SK-N-SH (cell line): ENCODE results near the gene MED7.

Experiments used
- JUND ChIP-seq: IDR thresholded peaks from 2 replicates; pipeline ENCODE4 v1.4.0; 2012
- NFIC ChIP-seq: IDR thresholded peaks from 2 replicates; pipeline ENCODE4 v1.4.0; 2012; ENCODE audit warnings: borderline replicate concordance
- RAD21 ChIP-seq: IDR thresholded peaks from 2 replicates; pipeline ENCODE4 v1.6.1; 2012; ENCODE audit warnings: mild to moderate bottlenecking, low read length
- RXRA ChIP-seq: IDR thresholded peaks from 2 replicates; pipeline ENCODE4 v1.4.0; 2012; ENCODE audit warnings: low read depth, mild to moderate bottlenecking, borderline replicate concordance
- TCF12 ChIP-seq: IDR thresholded peaks from 2 replicates; pipeline ENCODE4 v1.4.0; 2012
- TF ChIP-seq, protein P1 (sequence below): fragments of 200-600 bp; sonication (generic); IDR thresholded peaks from 2 replicates; pipeline ENCODE4 v1.6.1; 2017; ENCODE audit warnings: antibody characterized with exemption, mild to moderate bottlenecking, moderate library complexity
- TF ChIP-seq, protein P2 (sequence below): IDR thresholded peaks from 2 replicates; pipeline ENCODE4 v1.6.1; 2012; ENCODE audit warnings: mild to moderate bottlenecking, low read depth, low read length, moderate library complexity
- TF ChIP-seq, protein P3 (sequence below): IDR thresholded peaks from 2 replicates; pipeline ENCODE4 v1.4.0; 2012; ENCODE audit warnings: low read depth

DNA sequence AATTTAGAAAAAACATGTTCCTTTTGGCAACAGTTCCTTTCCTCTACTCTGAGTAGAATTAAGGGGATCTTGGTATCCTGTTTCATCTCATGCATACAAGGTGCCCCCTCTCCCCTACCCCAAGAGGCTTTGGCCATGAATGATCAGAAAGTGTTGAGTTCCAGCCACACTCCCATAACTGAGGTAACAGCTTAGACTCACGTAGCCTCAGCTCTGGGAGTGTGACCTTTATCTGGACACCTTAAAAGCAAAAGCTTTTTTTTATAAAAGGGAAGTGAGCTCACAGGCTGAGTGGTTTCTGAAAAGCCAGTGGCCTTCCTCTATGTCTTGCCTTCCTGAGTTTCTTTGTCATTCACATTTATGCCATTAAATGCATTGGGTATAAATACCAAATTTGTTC is 32.9 kb downstream of the MED7 start:
- TF ChIP-seq, protein P1, sequence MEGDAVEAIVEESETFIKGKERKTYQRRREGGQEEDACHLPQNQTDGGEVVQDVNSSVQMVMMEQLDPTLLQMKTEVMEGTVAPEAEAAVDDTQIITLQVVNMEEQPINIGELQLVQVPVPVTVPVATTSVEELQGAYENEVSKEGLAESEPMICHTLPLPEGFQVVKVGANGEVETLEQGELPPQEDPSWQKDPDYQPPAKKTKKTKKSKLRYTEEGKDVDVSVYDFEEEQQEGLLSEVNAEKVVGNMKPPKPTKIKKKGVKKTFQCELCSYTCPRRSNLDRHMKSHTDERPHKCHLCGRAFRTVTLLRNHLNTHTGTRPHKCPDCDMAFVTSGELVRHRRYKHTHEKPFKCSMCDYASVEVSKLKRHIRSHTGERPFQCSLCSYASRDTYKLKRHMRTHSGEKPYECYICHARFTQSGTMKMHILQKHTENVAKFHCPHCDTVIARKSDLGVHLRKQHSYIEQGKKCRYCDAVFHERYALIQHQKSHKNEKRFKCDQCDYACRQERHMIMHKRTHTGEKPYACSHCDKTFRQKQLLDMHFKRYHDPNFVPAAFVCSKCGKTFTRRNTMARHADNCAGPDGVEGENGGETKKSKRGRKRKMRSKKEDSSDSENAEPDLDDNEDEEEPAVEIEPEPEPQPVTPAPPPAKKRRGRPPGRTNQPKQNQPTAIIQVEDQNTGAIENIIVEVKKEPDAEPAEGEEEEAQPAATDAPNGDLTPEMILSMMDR = no peak
- TF ChIP-seq RAD21 (no peak), TCF12 (no peak), JUND (no peak), NFIC (no peak), RXRA (no peak)
- TF ChIP-seq, protein P2, sequence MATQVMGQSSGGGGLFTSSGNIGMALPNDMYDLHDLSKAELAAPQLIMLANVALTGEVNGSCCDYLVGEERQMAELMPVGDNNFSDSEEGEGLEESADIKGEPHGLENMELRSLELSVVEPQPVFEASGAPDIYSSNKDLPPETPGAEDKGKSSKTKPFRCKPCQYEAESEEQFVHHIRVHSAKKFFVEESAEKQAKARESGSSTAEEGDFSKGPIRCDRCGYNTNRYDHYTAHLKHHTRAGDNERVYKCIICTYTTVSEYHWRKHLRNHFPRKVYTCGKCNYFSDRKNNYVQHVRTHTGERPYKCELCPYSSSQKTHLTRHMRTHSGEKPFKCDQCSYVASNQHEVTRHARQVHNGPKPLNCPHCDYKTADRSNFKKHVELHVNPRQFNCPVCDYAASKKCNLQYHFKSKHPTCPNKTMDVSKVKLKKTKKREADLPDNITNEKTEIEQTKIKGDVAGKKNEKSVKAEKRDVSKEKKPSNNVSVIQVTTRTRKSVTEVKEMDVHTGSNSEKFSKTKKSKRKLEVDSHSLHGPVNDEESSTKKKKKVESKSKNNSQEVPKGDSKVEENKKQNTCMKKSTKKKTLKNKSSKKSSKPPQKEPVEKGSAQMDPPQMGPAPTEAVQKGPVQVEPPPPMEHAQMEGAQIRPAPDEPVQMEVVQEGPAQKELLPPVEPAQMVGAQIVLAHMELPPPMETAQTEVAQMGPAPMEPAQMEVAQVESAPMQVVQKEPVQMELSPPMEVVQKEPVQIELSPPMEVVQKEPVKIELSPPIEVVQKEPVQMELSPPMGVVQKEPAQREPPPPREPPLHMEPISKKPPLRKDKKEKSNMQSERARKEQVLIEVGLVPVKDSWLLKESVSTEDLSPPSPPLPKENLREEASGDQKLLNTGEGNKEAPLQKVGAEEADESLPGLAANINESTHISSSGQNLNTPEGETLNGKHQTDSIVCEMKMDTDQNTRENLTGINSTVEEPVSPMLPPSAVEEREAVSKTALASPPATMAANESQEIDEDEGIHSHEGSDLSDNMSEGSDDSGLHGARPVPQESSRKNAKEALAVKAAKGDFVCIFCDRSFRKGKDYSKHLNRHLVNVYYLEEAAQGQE = no peak
- TF ChIP-seq, protein P3, sequence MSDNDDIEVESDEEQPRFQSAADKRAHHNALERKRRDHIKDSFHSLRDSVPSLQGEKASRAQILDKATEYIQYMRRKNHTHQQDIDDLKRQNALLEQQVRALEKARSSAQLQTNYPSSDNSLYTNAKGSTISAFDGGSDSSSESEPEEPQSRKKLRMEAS = no peak
